ENCODE measurements around the gene RALGAPA2. TPM values are rescaled to one million over a fixed set of nuclear protein-coding genes. Genes with fewer than 3 reads are reported as not detected.

Gene RALGAPA2
- total RNA-seq, 1 donor from 2014 or later = 15.7 TPM

GRCh38 chr20:20731000-20731944, 18.8 kb upstream of the RALGAPA2 start:
- Histone ChIP-seq H3K4me3 (ENCODE audit: low read length in 3 of 3) (no peak overlapping the region), H3K9ac (ENCODE audit: low read depth in 1 of 3, low read length in 3 of 3) (peak overlapping the region in 2 of 3 donors; percentile 24 to 55), H3K36me3 (ENCODE audit: control insufficient read depth in 3 of 3, insufficient read depth in 3 of 3, low read length in 3 of 3) (no peaks in the 10 kb centered on the region), H3K4me1 (ENCODE audit: control insufficient read depth in 3 of 3, insufficient read depth in 3 of 3, low read length in 3 of 3) (peaks cover 13 to 35% (median 18%) of the 10 kb centered on the region in 3 donors), H3K27ac (ENCODE audit: low read depth, low read length) (peak overlapping the region; percentile 91), H3K9me3 (ENCODE audit: control insufficient read depth in 3 of 3, low read length in 3 of 3) (no peaks in the 10 kb centered on the region), H3K27me3 (ENCODE audit: control insufficient read depth in 3 of 3, insufficient read depth in 3 of 3, low read length in 3 of 3) (no peaks in the 10 kb centered on the region)

- no peak overlapping the region for H3K27ac ChIP-seq (ENCODE audit: low read depth, low read length)
- no peaks in the 10 kb centered on the region for H3K9me3 ChIP-seq (ENCODE audit: control insufficient read depth in 3 of 3, low read length in 3 of 3)
- H3K9ac ChIP-seq (ENCODE audit: low read depth in 1 of 3, low read length in 3 of 3) = no peak overlapping the region
- H3K4me3 ChIP-seq (ENCODE audit: low read length in 3 of 3) = no peak overlapping the region
- no peaks in the 10 kb centered on the region for H3K27me3 ChIP-seq (ENCODE audit: control insufficient read depth in 3 of 3, insufficient read depth in 3 of 3, low read length in 3 of 3)
- H3K4me1 ChIP-seq (ENCODE audit: control insufficient read depth in 3 of 3, insufficient read depth in 3 of 3, low read length in 3 of 3) = peaks cover 13 to 33% (median 18%) of the 10 kb centered on the region in 3 donors
- H3K36me3 ChIP-seq (ENCODE audit: control insufficient read depth in 3 of 3, insufficient read depth in 3 of 3, low read length in 3 of 3) = no peaks in the 10 kb centered on the region
Observed at GRCh38 chr20:20729563-20729962, 17.1 kb upstream of the RALGAPA2 start.

- Histone ChIP-seq H3K9me3 (ENCODE audit: control insufficient read depth in 3 of 3, low read length in 3 of 3) (no peaks in the 10 kb centered on the region), H3K4me3 (ENCODE audit: low read length in 3 of 3) (no peak overlapping the region), H3K4me1 (ENCODE audit: control insufficient read depth in 3 of 3, insufficient read depth in 3 of 3, low read length in 3 of 3) (no peaks in the 10 kb centered on the region), H3K9ac (ENCODE audit: low read depth in 1 of 3, low read length in 3 of 3) (no peak overlapping the region), H3K27me3 (ENCODE audit: control insufficient read depth in 3 of 3, insufficient read depth in 3 of 3, low read length in 3 of 3) (no peaks in the 10 kb centered on the region), H3K27ac (ENCODE audit: low read depth, low read length) (no peak overlapping the region), H3K36me3 (ENCODE audit: control insufficient read depth in 3 of 3, insufficient read depth in 3 of 3, low read length in 3 of 3) (no peaks in the 10 kb centered on the region)
Observed at GRCh38 chr20:20721489-20721888, 9.0 kb upstream of the RALGAPA2 start.

GRCh38 chr20:20720158-20720557, 7.7 kb upstream of the RALGAPA2 start:
- Histone ChIP-seq H3K9ac (ENCODE audit: low read depth in 1 of 3, low read length in 3 of 3) (no peak overlapping the region), H3K36me3 (ENCODE audit: control insufficient read depth in 3 of 3, insufficient read depth in 3 of 3, low read length in 3 of 3) (no peaks in the 10 kb centered on the region), H3K27me3 (ENCODE audit: control insufficient read depth in 3 of 3, insufficient read depth in 3 of 3, low read length in 3 of 3) (no peaks in the 10 kb centered on the region), H3K4me3 (ENCODE audit: low read length in 3 of 3) (no peak overlapping the region), H3K9me3 (ENCODE audit: control insufficient read depth in 3 of 3, low read length in 3 of 3) (no peaks in the 10 kb centered on the region), H3K4me1 (ENCODE audit: control insufficient read depth in 3 of 3, insufficient read depth in 3 of 3, low read length in 3 of 3) (no peaks in the 10 kb centered on the region), H3K27ac (ENCODE audit: low read depth, low read length) (no peak overlapping the region)

- Histone ChIP-seq H3K27ac (ENCODE audit: low read depth, low read length) (no peak overlapping the region), H3K4me1 (ENCODE audit: control insufficient read depth in 3 of 3, insufficient read depth in 3 of 3, low read length in 3 of 3) (no peaks in the 10 kb centered on the region)
Observed at GRCh38 chr20:20719411-20719810, 7.0 kb upstream of the RALGAPA2 start.

GRCh38 chr20:20713244-20713765, 861 bp upstream of the RALGAPA2 start:
- no peaks in the 10 kb centered on the region for H3K9me3 ChIP-seq (ENCODE audit: control insufficient read depth in 3 of 3, low read length in 3 of 3)
- peak overlapping the region; percentile 78 to 81 (median 79) for H3K4me3 ChIP-seq (ENCODE audit: low read length in 3 of 3)
- H3K27ac ChIP-seq (ENCODE audit: low read depth, low read length) = peak overlapping the region; percentile 94
- H3K4me1 ChIP-seq (ENCODE audit: control insufficient read depth in 3 of 3, insufficient read depth in 3 of 3, low read length in 3 of 3) = peaks cover 11 to 22% (median 19%) of the 10 kb centered on the region in 3 donors
- H3K9ac ChIP-seq (ENCODE audit: low read depth in 1 of 3, low read length in 3 of 3) = peak overlapping the region; percentile 73 to 93 (median 89)
- H3K27me3 ChIP-seq (ENCODE audit: control insufficient read depth in 3 of 3, insufficient read depth in 3 of 3, low read length in 3 of 3) = no peaks in the 10 kb centered on the region
- H3K36me3 ChIP-seq (ENCODE audit: control insufficient read depth in 3 of 3, insufficient read depth in 3 of 3, low read length in 3 of 3) = no peaks in the 10 kb centered on the region

More at GRCh38 chr20:20719411-20719810, 7.0 kb upstream of the RALGAPA2 start:
- H3K9me3 ChIP-seq (ENCODE audit: control insufficient read depth in 3 of 3, low read length in 3 of 3) = no peaks in the 10 kb centered on the region
- no peaks in the 10 kb centered on the region for H3K27me3 ChIP-seq (ENCODE audit: control insufficient read depth in 3 of 3, insufficient read depth in 3 of 3, low read length in 3 of 3)
- no peak overlapping the region for H3K4me3 ChIP-seq (ENCODE audit: low read length in 3 of 3)
- H3K36me3 ChIP-seq (ENCODE audit: control insufficient read depth in 3 of 3, insufficient read depth in 3 of 3, low read length in 3 of 3) = no peaks in the 10 kb centered on the region
- no peak overlapping the region for H3K9ac ChIP-seq (ENCODE audit: low read depth in 1 of 3, low read length in 3 of 3)

GRCh38 chr20:20712004-20712473, 405 bp downstream of the RALGAPA2 start:
- H3K9me3 ChIP-seq (ENCODE audit: control insufficient read depth in 3 of 3, low read length in 3 of 3) = no peaks in the 10 kb centered on the region
- no peaks in the 10 kb centered on the region for H3K36me3 ChIP-seq (ENCODE audit: control insufficient read depth in 3 of 3, insufficient read depth in 3 of 3, low read length in 3 of 3)
- no peaks in the 10 kb centered on the region for H3K27me3 ChIP-seq (ENCODE audit: control insufficient read depth in 3 of 3, insufficient read depth in 3 of 3, low read length in 3 of 3)
- H3K27ac ChIP-seq (ENCODE audit: low read depth, low read length) = peak overlapping the region; percentile 94
- peak overlapping the region; percentile 80 to 93 (median 84) for H3K9ac ChIP-seq (ENCODE audit: low read depth in 1 of 3, low read length in 3 of 3)
- peaks cover 18 to 28% (median 28%) of the 10 kb centered on the region in 3 donors for H3K4me1 ChIP-seq (ENCODE audit: control insufficient read depth in 3 of 3, insufficient read depth in 3 of 3, low read length in 3 of 3)
- H3K4me3 ChIP-seq (ENCODE audit: low read length in 3 of 3) = peak overlapping the region; percentile 71 to 83 (median 78)

- H3K9me3 ChIP-seq (ENCODE audit: control insufficient read depth in 3 of 3, low read length in 3 of 3) = no peaks in the 10 kb centered on the region
- no peaks in the 10 kb centered on the region for H3K36me3 ChIP-seq (ENCODE audit: control insufficient read depth in 3 of 3, insufficient read depth in 3 of 3, low read length in 3 of 3)
- H3K4me3 ChIP-seq (ENCODE audit: low read length in 3 of 3) = peak overlapping the region; percentile 71 to 83 (median 78)
- no peaks in the 10 kb centered on the region for H3K27me3 ChIP-seq (ENCODE audit: control insufficient read depth in 3 of 3, insufficient read depth in 3 of 3, low read length in 3 of 3)
- H3K27ac ChIP-seq (ENCODE audit: low read depth, low read length) = peak overlapping the region; percentile 94
- H3K9ac ChIP-seq (ENCODE audit: low read depth in 1 of 3, low read length in 3 of 3) = peak overlapping the region; percentile 80 to 93 (median 84)
- peaks cover 23 to 35% (median 34%) of the 10 kb centered on the region in 3 donors for H3K4me1 ChIP-seq (ENCODE audit: control insufficient read depth in 3 of 3, insufficient read depth in 3 of 3, low read length in 3 of 3)
Observed at GRCh38 chr20:20711413-20711812, 1.0 kb downstream of the RALGAPA2 start.

- H3K27ac ChIP-seq (ENCODE audit: low read depth, low read length) = peak overlapping the region; percentile 94
- H3K36me3 ChIP-seq (ENCODE audit: control insufficient read depth in 3 of 3, insufficient read depth in 3 of 3, low read length in 3 of 3) = no peaks in the 10 kb centered on the region
- peak overlapping the region; percentile 80 to 93 (median 84) for H3K9ac ChIP-seq (ENCODE audit: low read depth in 1 of 3, low read length in 3 of 3)
- H3K4me3 ChIP-seq (ENCODE audit: low read length in 3 of 3) = peak overlapping the region; percentile 71 to 83 (median 78)
- no peaks in the 10 kb centered on the region for H3K27me3 ChIP-seq (ENCODE audit: control insufficient read depth in 3 of 3, insufficient read depth in 3 of 3, low read length in 3 of 3)
- no peaks in the 10 kb centered on the region for H3K9me3 ChIP-seq (ENCODE audit: control insufficient read depth in 3 of 3, low read length in 3 of 3)
- peaks cover 27 to 39% (median 39%) of the 10 kb centered on the region in 3 donors for H3K4me1 ChIP-seq (ENCODE audit: control insufficient read depth in 3 of 3, insufficient read depth in 3 of 3, low read length in 3 of 3)
Observed at GRCh38 chr20:20710443-20711315, 1.8 kb downstream of the RALGAPA2 start.

All from skeletal muscle tissue (tissue), 4 donors.